ENCODE results near the gene CPXM1.
"Not testable (repeated sequence)": the region's sequence is repeated elsewhere in the genome, so short reads cannot be mapped to it uniquely, and the experiment has no call there.

Gene CPXM1

GRCh38 chr20:2800521-2801285 lies at the start of gene CPXM1:
Gene CPXM1, minus strand, starts transcription at chr20:2800627. Its CDS starts 55 bp downstream, at chr20:2800572.
- DNase-seq (ENCODE audit: extremely low read depth in 1 of 2, low read depth in 1 of 2) = no peak

GRCh38 chr20:2849529-2849928 lies 49.1 kb upstream of the CPXM1 start:
- no peak for DNase-seq (ENCODE audit: extremely low read depth in 1 of 2, low read depth in 1 of 2)

GRCh38 chr20:2847802-2848201 lies 47.4 kb upstream of the CPXM1 start:
- DNase-seq (ENCODE audit: extremely low read depth in 1 of 2, low read depth in 1 of 2) = no peak

GRCh38 chr20:2846698-2847097 lies 46.3 kb upstream of the CPXM1 start:
- DNase-seq (ENCODE audit: extremely low read depth in 1 of 2, low read depth in 1 of 2) = no peak

GRCh38 chr20:2845607-2846006 lies 45.2 kb upstream of the CPXM1 start:
- DNase-seq (ENCODE audit: extremely low read depth in 1 of 2, low read depth in 1 of 2) = no peak

GRCh38 chr20:2840967-2841531 lies 40.6 kb upstream of the CPXM1 start:
- peak in 1 of 2 donors; percentile 29 for DNase-seq (ENCODE audit: extremely low read depth in 1 of 2, low read depth in 1 of 2)

- peak; percentile 81 to 82 for DNase-seq (ENCODE audit: extremely low read depth in 1 of 2, low read depth in 1 of 2)
Measured at GRCh38 chr20:2840138-2840966, 39.9 kb upstream of the CPXM1 start, which contains the start of the genes PCED1A and VPS16. Gene PCED1A, minus strand, starts transcription at chr20:2840655. Its CDS starts 743 bp downstream, at chr20:2839912. Gene VPS16, plus strand, starts transcription at chr20:2840745. Its CDS starts 30 bp downstream, at chr20:2840775.

- no peak for DNase-seq (ENCODE audit: extremely low read depth in 1 of 2, low read depth in 1 of 2)
Measured at GRCh38 chr20:2839732-2840137, 39.3 kb upstream of the CPXM1 start.

- no peak for DNase-seq (ENCODE audit: extremely low read depth in 1 of 2, low read depth in 1 of 2)
Measured at GRCh38 chr20:2838847-2839671, 38.6 kb upstream of the CPXM1 start.

GRCh38 chr20:2838170-2838797 lies 37.9 kb upstream of the CPXM1 start:
- no peak for DNase-seq (ENCODE audit: extremely low read depth in 1 of 2, low read depth in 1 of 2)

- no peak for DNase-seq (ENCODE audit: extremely low read depth in 1 of 2, low read depth in 1 of 2)
Measured at GRCh38 chr20:2837221-2837960, 37.0 kb upstream of the CPXM1 start.

- no peak for DNase-seq (ENCODE audit: extremely low read depth in 1 of 2, low read depth in 1 of 2)
Measured at GRCh38 chr20:2836035-2836434, 35.6 kb upstream of the CPXM1 start.

- DNase-seq (ENCODE audit: extremely low read depth in 1 of 2, low read depth in 1 of 2) = no peak
Measured at GRCh38 chr20:2835331-2835796, 34.9 kb upstream of the CPXM1 start.

GRCh38 chr20:2834401-2835110 lies 34.1 kb upstream of the CPXM1 start:
- no peak for DNase-seq (ENCODE audit: extremely low read depth in 1 of 2, low read depth in 1 of 2)

GRCh38 chr20:2833761-2834160 lies 33.3 kb upstream of the CPXM1 start:
- no peak for DNase-seq (ENCODE audit: extremely low read depth in 1 of 2, low read depth in 1 of 2)

- not testable (repeated sequence) for DNase-seq (ENCODE audit: extremely low read depth in 1 of 2, low read depth in 1 of 2)
Measured at GRCh38 chr20:2831206-2831605, 30.8 kb upstream of the CPXM1 start.

- no peak for DNase-seq (ENCODE audit: extremely low read depth in 1 of 2, low read depth in 1 of 2)
Measured at GRCh38 chr20:2829376-2829775, 28.9 kb upstream of the CPXM1 start.

- no peak for DNase-seq (ENCODE audit: extremely low read depth in 1 of 2, low read depth in 1 of 2)
Measured at GRCh38 chr20:2826655-2827054, 26.2 kb upstream of the CPXM1 start.

GRCh38 chr20:2825761-2826160 lies 25.3 kb upstream of the CPXM1 start:
- no peak for DNase-seq (ENCODE audit: extremely low read depth in 1 of 2, low read depth in 1 of 2)

Data from stimulated activated CD8-positive, alpha-beta memory T cell treated with anti-CD3 and anti-CD28 coated beads, Interleukin-7, amount 100 ng/mL, for 48 hours (primary cell).